Ammon's horn (tissue), 1 donor: ENCODE results near the gene ZNF768.
"Not testable (repeated sequence)": the region's sequence is repeated elsewhere in the genome, so short reads cannot be mapped to it uniquely, and the experiment has no call there.

Experiments used
- DNase-seq: peaks from one replicate; pipeline ENCODE4 v3.0.0-alpha.2; 2016; ENCODE audit warnings: low spot score

The ZNF768 gene

DNA sequence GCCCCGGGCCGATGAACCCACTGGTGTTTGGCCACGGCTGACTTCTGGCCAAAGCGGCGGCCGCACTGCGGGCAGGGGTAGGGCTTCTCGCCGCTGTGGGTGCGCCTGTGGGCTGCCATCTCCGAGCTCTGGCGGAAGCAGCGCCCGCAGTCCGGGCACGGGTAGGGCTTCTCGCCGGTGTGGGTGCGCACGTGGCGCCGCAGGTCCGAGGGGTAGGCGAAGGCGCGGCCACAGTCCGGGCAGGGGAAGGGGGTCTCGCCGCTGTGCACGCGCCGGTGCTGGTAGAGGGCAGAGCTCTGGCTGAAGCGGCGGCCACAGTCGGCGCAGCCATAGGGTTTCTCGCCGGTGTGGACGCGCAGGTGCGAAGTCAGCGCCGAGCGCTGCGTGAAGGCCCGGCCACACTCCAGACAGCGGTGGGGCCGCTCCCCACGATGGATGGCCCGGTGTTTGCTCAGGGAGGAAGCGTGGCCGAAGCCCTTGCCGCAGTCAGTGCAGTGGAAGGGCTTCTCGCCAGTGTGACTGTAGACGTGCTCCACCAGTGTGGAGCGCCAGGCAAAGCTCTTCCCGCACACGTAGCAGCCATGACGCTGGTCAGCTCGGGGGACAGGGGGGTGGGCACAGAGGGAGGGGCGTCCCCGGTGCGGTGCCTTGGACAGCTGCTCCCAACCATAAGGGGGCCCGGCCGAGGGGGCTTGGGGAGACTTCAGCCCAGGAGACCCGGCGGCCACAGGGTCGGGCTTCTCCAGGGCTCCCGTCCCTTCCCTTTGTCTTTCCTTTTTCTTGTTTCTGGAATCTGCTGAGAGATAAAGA is 29.2 kb upstream of the ZNF768 start:
- DNase-seq, result no peak

DNA sequence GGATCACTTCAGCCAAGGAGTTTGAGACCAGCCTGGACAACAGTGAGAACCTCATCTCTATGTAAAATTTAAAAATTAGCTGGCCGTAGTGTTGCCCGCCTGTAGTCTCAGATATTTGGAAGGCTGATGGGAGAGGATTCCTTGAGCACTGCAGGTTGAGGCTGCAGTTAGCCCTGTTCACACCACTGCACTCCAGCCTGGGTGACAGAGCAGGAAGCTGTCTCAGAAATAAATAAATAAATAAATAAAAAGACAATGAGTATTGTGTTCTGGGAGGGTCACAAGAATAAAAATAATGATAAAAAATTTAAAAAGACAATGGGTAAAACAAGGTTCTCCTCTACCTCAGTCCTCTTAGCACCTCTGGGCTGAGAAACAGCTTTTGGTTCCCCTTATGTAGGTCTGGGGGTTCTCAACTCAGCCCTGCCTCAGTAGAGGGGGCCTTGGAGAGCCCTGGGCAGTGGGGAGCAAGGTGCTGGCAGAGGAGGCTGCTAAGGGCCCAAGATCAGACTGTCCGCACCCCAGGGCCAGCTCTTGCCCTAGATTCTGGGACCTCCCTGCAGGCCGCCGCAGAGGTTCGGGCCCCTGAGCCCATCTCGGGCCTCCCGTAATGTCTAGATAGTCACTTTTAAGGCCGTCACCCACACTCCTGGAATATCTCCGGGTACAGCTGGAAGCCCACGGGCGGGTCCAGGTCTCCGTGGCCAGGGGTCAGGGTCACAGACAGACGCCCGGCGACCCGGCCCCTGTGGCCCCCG is 28.4 kb upstream of the ZNF768 start:
- DNase-seq, result no peak

DNA sequence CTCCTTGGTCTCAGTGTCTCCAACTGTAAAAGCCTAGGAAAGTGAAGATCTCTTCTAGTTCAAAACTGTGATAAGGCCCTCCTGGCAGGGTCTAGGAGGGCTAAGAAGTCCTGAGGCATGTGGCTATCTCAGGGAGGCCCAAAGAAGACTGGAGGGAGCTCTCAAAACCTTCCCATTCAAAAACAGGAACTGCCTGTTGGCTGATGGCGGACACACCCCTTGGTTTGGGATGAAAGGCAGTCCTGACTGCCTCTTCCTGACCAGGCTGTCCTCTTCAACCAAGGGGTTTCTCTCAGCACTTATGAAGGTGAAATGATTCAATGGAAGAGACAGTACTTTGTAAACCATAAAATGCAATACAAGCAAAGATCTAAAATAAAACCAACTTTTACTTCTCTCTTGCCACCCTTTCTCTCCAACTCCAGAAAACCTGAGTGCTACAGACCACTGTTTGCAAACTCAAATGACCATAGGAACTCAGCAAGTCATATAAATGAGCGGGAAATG is 27.1 kb upstream of the ZNF768 start:
- no peak for DNase-seq

DNA sequence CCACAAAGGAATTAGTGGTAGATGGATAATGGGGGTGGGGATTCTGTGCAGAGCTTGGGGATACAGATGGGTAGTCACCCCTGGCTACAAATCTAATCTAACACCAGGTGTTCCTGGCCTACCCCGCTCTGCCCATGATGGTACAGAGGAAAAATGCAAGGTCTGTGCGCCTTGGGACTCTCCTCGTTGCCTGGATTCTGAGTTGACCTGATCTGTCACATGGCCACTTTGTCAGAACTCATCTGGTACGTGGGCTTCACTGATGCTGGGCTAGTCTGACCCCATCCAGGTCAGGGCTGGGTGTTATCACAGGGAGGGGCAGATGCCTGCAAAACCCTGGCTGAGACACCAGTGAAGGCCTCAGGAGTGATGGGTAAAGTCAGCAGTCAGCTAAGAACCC is 26.6 kb upstream of the ZNF768 start:
- DNase-seq, result no peak

DNA sequence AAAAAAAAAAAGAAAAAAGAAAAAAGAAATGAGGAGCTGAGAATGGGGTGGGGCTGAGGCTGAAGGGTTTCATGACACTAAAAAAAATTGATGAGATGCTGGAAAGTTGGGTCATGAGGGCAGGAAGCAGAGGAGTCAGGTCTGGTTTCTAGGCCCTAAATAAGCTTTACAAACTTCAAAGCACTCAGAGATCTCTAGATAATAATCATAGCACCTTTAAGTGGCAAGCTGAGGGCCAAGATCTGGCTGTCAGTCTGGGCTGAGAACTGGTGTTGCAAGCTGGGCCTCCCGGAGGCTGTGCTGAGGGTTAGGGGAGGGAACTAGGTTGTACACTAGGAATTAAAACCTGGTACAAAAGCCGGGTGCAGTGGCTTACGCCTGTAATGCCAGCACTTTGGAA is 25.4 kb upstream of the ZNF768 start:
- DNase-seq, result no peak

DNA sequence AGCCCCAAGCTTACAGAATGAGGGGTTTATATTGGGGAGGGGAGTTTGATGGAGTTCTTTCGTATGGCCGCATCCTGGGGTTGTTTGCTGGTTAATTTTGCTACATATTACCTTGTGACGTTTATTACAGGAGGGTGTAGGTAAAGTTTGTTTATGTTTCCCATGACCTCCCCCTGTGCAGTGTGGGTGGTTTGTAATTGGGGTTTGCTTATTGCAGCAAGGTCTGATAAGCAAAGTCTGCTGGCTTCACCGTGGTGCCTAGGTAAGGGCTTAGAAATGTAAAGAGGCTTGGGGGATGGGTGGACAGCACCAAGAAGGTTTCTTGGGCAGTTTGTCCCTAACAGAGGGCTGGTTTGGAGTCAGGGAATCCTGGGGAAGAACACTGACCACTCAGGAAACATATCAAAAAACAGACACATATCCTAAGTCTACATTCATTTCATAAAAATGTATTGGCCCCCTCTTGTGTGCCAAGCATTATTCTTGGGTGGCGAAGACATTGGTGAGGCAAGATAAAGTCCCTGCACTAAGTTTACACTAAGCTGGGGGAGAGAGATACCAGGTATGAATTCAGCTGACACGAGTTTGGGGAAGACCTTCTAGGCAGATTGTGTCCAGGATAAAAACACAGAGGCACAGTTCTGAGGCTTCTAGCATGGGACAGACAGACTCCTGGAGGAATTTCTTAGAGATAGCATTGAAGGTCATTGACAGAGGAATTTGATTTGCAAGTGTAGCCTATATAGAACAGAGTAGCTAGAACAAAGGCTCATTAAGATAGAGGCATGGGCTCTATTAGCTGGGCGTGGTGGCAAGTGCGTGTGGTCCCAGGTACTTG is 22.3 kb upstream of the ZNF768 start:
- no peak for DNase-seq

DNA sequence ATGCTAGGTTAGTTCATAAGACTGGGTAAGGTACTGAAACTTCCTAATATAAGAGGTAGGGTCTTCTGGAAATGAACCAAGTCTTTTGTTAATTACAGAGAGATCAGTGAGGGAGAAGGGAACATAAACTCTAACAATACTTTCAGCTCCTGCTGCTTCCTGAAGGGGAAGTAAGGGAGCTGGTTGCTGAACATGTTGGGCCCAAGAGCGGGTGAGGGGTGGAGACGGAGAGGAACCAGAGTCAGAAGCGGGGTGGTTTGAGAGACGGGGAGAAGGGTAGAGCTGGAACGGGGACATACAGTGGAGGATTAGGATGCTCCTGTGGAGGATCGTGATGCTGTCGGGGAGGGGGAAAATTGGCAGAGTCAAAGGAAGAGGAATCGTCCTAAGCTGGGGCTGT is 19.7 kb upstream of the ZNF768 start:
- DNase-seq, result no peak

DNA sequence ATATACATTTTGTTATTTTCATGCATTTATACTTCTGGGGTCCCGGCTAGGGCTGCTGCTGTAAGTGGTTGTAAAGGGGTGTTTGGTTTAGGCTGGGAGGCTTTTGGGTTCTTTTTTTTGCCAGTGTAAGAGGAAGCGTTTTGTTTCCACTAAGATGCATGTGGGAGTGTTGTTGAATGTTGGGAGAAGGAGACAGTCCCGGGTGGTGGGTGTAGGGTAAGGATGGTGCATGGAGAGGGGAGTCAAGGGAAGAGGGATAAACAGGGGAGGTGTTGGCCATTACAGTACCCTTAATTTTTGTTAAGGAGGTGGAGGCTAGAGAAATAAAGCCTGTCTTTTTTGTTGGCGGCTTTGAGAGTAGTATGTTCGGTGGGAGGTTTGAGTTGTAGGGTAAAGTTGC is 16.7 kb upstream of the ZNF768 start:
- DNase-seq, result no peak

DNA sequence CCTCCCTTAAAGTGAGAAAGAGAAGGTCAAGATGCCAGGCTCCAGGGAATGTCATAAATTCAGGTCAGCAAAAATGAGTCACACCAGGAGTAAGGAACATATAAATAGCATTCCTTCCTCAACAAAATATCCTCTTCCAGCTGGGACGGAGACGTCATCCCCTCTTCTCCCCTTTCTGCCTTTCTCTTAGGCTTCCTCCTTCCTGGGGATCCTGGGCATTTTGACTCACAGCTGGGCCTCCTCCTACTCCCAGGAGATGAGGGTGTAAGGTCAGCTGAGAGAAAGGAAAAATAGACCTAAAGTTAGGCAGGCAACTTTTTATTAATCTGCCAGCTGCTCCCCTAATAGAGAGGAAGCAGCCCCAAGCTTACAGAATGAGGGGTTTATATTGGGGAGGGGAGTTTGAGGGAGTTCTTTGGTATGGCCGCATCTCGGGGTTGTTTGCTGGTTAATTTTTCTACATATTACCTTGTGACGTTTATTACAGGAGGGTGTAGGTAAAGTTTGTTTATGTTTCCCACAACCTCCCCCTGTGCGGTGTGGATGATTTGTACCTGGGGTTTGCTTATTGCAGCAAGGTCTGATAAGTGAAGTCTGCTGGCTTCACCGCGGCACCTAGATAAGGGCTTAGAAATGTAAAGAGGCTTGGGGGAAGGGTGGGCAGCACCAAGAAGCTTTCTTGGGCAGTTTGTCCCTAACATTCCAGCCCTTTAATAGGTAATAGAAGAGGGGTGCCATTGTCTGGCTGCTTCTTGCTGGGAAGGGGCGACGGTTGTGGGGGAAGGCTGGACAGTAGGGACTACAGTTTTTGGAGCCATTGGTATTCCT is 15.3 kb upstream of the ZNF768 start:
- DNase-seq, result no peak

DNA sequence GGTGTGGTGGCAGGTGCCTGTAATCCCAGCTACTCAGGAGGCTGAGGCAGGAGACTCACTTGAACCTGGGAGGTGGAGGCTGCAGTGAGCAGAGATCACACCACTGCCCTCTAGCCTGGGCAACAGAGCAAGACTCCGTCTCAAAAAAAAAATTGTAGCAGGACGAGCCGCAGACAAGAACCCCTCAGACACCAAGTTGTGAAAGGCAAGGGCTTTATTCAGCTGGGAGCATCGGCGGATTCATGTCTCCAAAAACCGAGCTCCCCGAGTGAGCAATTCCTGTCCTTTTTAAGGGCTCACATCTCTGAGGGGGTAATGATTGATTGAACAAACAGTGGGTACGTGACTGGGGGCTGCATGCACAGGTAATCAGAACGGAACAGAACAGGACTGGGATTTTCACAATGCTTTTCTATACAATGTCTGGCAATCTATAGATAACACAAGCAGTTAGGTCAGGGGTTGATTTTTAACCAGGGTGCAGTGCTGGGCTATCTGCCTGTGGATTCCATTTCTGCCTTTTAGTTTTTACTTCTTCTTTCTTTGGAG is 14.6 kb upstream of the ZNF768 start:
- DNase-seq, result not testable (repeated sequence)

DNA sequence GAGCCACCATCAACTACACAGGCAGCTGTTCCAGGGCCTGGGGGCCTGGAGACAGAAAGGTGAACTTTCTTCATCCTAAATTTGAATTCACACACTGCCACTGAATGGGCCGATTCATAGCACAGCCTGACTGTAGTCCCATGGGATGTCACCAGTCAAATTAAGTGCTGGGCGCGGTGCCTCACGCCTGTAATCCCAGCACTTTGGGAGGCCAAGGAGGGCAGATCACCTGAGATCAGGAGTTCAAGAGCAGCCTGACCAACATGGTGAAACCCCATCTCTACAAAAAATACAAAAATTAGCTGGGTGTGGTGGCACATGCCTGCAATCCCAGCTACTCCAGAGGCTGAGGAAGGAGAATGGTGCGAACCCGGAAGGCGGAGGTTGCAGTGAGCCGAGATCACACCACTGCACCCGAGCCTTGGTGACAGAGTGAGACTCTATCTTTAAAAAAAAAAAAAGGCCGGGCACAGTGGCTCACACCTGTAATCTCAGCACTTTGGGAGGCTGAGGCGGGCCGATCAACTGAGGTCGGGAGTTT is 13.7 kb upstream of the ZNF768 start:
- not testable (repeated sequence) for DNase-seq

DNA sequence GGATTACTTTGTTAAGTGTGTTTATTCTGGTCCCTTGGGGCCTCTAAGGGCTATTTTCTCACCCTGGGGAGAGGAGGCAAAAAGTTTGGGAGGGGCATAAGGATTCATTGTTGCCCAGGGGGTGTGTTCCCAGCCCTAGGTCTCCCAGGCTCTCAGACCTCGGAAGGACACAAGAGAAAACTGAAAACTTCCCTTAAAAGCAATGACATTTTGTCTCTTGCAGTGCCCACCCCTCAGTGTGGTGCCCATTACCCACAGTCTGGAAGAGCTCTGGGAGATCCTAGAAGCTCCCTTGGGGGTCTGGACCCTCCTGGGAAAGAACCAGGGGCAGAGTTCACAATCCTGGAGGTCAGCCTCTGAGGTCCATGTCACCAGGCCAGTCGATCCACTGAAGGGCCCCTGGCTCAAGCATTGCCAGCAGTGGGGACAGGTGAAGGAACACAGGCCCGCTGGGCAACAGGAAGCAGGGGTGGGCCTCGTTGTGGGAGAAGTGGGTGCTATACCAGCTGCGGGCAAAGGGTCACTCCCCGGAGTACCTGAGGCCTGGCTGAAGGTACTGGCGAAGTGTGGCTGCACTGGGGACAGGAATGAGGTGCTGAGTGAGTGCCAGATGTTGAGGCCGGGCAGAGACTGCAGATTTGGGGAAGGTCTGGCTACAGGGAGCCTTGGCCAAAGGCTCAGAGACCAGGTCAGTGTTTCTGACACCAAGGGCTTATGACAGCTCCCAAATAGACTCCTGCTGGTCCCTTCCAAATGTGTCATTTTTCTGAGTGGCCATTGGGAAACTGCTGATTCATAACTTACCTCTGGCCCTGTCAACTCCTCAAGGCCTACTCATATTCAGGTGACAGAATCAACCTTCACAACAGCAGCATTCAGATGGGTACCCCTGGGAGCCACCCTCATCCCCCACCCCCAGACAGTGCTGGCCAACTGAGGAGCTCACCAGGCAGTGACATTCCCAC is 12.9 kb upstream of the ZNF768 start:
- no peak for DNase-seq

DNA sequence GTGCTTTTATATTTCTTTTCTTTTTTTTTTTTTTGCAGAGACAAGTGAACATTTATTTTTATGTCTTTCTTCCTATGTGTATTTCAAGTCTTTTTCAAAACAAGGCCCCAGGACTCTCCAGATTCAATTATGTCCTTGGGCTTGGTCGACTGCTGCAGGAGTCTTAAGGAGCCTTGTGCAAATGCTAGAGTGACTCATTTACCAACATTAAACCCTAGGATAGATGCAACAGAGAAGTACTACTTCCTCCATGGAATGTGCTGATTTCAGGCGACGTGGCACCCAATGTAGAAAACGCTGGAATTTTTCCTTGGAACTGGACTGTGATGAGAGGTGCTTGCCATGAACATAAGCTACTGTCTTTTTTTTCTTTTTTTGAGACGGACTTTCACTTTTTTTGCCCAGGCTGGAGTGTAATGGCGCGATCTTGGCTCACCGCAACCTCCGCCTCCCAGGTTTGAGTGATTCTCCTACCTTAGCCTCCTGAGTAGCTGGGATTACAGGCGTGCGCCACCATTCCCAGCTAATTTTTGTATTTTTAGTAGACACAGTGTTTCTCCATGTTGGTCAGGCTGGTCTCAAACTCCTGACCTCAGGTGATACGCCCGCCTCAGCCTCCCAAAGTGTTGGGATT is 10.1 kb upstream of the ZNF768 start:
- not testable (repeated sequence) for DNase-seq

DNA sequence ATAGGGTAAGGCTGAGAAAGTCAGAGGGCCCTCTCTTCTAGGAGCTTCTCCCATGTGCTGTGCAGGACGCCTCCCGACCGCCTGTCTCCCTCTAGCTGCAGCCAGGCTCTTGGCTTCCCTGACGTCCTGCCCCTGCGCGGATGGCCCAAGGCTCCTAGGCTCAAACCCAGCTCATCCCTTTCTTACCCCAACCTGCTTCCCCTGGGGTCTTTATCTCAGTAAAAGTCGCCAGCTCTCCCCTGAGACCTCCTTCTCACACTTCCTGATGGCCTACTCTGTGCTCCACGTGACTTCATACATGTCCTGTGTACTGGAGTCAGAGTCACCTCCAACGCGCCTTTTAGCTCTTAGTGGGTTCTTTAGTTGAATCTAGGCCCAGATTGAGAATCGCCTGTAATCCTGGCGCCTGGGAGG is 9.4 kb upstream of the ZNF768 start:
- peak; percentile 70 for DNase-seq

DNA sequence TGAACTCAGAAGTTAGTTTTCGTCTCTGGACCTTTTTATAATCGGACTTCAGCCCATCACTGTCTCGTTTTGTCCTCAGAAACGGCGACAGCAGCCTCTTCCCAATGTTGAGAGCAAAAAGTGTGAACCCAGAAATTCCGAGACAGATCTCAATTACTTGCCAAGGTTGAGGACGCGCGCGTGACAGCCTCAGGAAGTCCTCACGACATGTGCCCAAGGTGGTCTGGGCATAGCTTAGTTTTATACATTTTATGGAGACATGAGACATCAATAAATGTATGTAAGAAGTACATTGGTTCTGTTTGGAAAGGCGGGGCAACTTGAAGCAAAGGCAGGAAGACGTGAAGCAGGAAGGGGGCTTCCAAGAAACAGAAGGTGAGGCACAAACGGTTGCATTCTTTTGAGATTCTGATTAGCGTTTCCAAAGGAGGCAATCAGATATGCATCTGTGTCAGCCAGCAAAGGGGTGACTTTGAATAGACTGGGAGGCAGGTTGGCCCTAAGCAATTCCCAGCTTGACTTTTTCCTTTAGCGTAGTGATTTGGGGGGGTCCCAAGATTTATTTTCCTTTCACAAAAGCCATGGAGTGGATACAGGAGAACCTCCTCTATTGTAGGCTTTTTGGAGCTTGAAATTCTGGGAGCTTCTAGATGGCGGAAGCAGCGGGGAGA is 8.9 kb upstream of the ZNF768 start:
- DNase-seq, result no peak

DNA sequence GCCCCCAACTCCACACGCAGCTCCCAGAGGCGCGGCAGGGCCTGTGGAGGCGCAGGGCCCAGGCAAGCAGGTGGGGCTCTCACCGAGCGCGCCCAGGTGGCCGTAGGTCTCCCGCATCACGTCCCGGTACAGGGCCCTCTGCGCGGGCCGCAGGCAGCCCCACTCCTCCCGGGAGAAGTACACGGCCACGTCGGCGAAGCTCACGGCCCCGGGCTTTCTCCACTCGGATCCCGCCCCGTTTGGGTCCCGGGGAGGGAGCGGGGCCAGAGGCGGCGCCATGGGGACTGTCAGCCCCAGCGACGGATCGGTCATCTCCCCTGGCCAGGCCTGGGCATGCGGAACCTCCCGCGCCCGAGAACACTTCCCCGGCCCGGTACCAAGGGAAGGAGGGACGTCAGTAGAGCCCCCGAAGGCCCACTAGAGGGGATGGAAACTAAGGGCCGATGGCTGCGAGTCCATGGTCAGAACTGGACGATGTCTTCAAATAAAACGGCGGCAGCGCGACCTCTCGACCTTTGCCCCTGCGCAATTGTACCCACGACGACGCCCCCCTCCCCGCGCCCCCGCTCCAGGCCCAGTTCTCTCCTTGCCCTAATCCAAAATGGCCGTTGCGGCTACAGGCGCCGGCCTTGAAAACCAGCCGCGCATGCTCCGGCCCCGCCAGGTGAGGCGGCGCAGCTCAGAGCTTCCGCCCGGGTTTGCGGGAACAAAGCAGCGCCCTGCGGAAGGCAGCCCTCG is 8.2 kb upstream of the ZNF768 start, which contains the start of gene ZNF747:
ZNF747 (minus strand) TSS at position 491 of the 738 bp plus-strand sequence; CDS start at position 312, 179 bp downstream.
- peak; percentile 94 for DNase-seq

DNA sequence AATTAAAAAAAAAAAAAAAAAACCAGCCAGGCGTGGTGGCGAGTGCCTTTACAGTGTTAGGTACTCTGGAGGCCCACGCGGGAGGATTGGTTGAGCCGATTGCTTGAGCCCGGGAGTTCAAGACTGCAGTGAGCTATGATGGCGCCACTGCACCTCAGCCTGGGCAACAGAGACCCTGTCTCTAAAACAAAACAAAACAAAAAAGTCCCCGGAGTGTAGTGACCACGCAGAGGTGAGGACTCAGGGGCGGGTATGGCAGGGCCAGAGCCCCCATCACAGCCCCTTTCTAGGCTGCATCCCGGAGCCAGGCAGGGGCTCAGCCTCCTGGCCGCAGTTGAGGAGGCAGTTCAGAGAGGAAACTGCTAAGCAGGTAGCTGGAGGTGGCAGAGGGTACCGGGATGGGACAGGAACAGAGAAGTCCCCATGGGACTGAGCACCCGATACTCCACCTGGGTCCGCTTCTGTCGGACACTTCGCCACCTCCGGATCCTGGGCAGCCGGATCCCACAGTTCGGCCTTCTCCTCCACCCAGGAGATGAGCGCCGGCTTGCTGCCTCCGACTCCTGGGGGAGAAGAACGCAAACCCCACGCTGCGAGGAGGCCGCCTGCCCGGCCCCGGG is 7.5 kb upstream of the ZNF768 start:
- no peak for DNase-seq
